HepG2 (cell line): Measurements from ENCODE around the gene KIF2C. TPM values are rescaled to one million over a fixed set of nuclear protein-coding genes. Genes with fewer than 3 reads are reported as not detected.

Experiments
- CEBPG ChIP-seq: IDR thresholded peaks from 2 replicates; pipeline ENCODE4 v1.6.1; 2016
- FLYWCH1 ChIP-seq: sonication (generic); formaldehyde crosslinking; IDR thresholded peaks from 2 replicates; pipeline ENCODE4 v1.8.1; 2023; ENCODE audit warnings: mild to moderate bottlenecking, missing genetic modification reagents
- FOSL1 ChIP-seq: sonication (generic); formaldehyde crosslinking; IDR thresholded peaks from 2 replicates; pipeline ENCODE4 v1.9.0; 2021; ENCODE audit warnings: missing genetic modification reagents, borderline replicate concordance
- FOXA1 ChIP-seq, 2 experiments: fragments of 450-650 bp in 1 of 2; sonication (generic) in 1 of 2; formaldehyde crosslinking in 1 of 2; IDR thresholded peaks; 2 replicates each; pipeline versions ENCODE4 v1.4.0 to v1.6.1; 2016 to 2020; ENCODE audit warnings: missing genetic modification reagents in 1 of 2
- HMG20A ChIP-seq: IDR thresholded peaks from 2 replicates; pipeline ENCODE4 v1.6.1; 2016; ENCODE audit warnings: borderline replicate concordance
- HOMEZ ChIP-seq: IDR thresholded peaks from 2 replicates; pipeline ENCODE4 v1.6.1; 2016; ENCODE audit warnings: low read depth
- MIER2 ChIP-seq: IDR thresholded peaks from 2 replicates; pipeline ENCODE4 v1.6.1; 2016; ENCODE audit warnings: missing biosample characterization, missing genetic modification reagents
- MIXL1 ChIP-seq: IDR thresholded peaks from 2 replicates; pipeline ENCODE4 v1.6.1; 2016
- PAF1 ChIP-seq: IDR thresholded peaks from 2 replicates; pipeline ENCODE4 v1.6.1; 2016; ENCODE audit warnings: missing genetic modification reagents, missing compliant biosample characterization
- PCBP1 ChIP-seq: fragments of 200-400 bp; formaldehyde crosslinking; IDR thresholded peaks from 2 replicates; pipeline ENCODE4 v1.6.1; 2017; ENCODE audit warnings: mild to moderate bottlenecking, low read depth, low read length, borderline replicate concordance
- RAD21 ChIP-seq: fragments of 450-650 bp; formaldehyde crosslinking; IDR thresholded peaks from 2 replicates; pipeline ENCODE4 v1.5.0; 2020; ENCODE audit warnings: mild to moderate bottlenecking
- SATB2 ChIP-seq: sonication (generic); formaldehyde crosslinking; IDR thresholded peaks from 2 replicates; pipeline ENCODE4 v1.5.0; 2020; ENCODE audit warnings: missing genetic modification reagents
- TAF1 ChIP-seq: sonication (generic); formaldehyde crosslinking; IDR thresholded peaks from 2 replicates; pipeline ENCODE4 v1.4.0; 2020; ENCODE audit warnings: missing genetic modification reagents
- ZFX ChIP-seq: sonication (generic); formaldehyde crosslinking; IDR thresholded peaks from 2 replicates; pipeline ENCODE4 v1.4.0; 2020; ENCODE audit warnings: mild to moderate bottlenecking, low read depth, missing genetic modification reagents, moderate library complexity
- ZFY ChIP-seq: sonication (generic); formaldehyde crosslinking; IDR thresholded peaks from 2 replicates; pipeline ENCODE4 v1.4.0; 2020; ENCODE audit warnings: missing genetic modification reagents
- ZNF121 ChIP-seq: sonication (generic); formaldehyde crosslinking; IDR thresholded peaks from 2 replicates; pipeline ENCODE4 v1.5.0; 2020; ENCODE audit warnings: mild to moderate bottlenecking, missing genetic modification reagents
- ZNF136 ChIP-seq: sonication (generic); formaldehyde crosslinking; IDR thresholded peaks from 2 replicates; pipeline ENCODE4 v1.8.1; 2022; ENCODE audit warnings: low read depth, mild to moderate bottlenecking, moderate library complexity, missing genetic modification reagents
- ZNF343 ChIP-seq: sonication (generic); formaldehyde crosslinking; IDR thresholded peaks from 2 replicates; pipeline ENCODE4 v1.4.0; 2020; ENCODE audit warnings: mild to moderate bottlenecking, missing genetic modification reagents
- ZNF496 ChIP-seq: sonication (generic); formaldehyde crosslinking; IDR thresholded peaks from 2 replicates; pipeline ENCODE4 v1.8.1; 2023; ENCODE audit warnings: mild to moderate bottlenecking, moderate library complexity, missing genetic modification reagents; ENCODE audit not compliant: insufficient replicate concordance
- ZNF570 ChIP-seq: sonication (generic); formaldehyde crosslinking; IDR thresholded peaks from 2 replicates; pipeline ENCODE4 v1.4.0; 2020; ENCODE audit warnings: mild to moderate bottlenecking, missing genetic modification reagents, borderline replicate concordance
- ZNF619 ChIP-seq: sonication (generic); formaldehyde crosslinking; IDR thresholded peaks from 2 replicates; pipeline ENCODE4 v1.4.0; 2020; ENCODE audit warnings: mild to moderate bottlenecking, missing genetic modification reagents
- ZNF749 ChIP-seq: sonication (generic); formaldehyde crosslinking; IDR thresholded peaks from 2 replicates; pipeline ENCODE4 v1.8.0; 2022; ENCODE audit warnings: mild to moderate bottlenecking, missing genetic modification reagents, moderate library complexity, borderline replicate concordance
- ZSCAN31 ChIP-seq: sonication (generic); formaldehyde crosslinking; IDR thresholded peaks from 2 replicates; pipeline ENCODE4 v1.5.0; 2020; ENCODE audit warnings: low read depth, mild to moderate bottlenecking, missing genetic modification reagents
- polyA plus RNA-seq, 8 experiments: library from polyadenylated mRNA; depleted of rRNA in 3 of 8; stranded (reverse) in 7 of 8; unstranded in 1 of 8; fragments of >200 nt; fragmentation: Illumina TruSeq in 4 of 8; extraction: Trizol in 4 of 8; gene quantifications; 2 replicates each; pipeline versions ENCODE4 v1.2.1 to v1.2.3, GENCODE V29; 2011 to 2016; ENCODE audit warnings: low read depth in 4 of 8, missing spikeins in 1 of 8, mixed read lengths in 1 of 8; ENCODE audit not compliant: insufficient read depth in 1 of 8
- total RNA-seq, 5 experiments: library from RNA; depleted of rRNA; stranded (reverse); fragments of >200 nt; fragmentation: Illumina TruSeq; extraction: Trizol; gene quantifications; 2 replicates each; pipeline ENCODE4 v1.2.3, GENCODE V29; 2016; ENCODE audit warnings: low read depth in 1 of 5
- TF ChIP-seq, protein P1 (sequence below): sonication (generic); formaldehyde crosslinking; IDR thresholded peaks from 2 replicates; pipeline ENCODE4 v1.4.0; 2020; ENCODE audit warnings: missing genetic modification reagents

KIF2C gene
- total and polyA plus RNA-seq, 2 of the 13 experiments (the other 11 are each of a cell fraction or from before 2014, with no cell fraction given), result 29.7 to 53.7 TPM

GRCh38 chr1:44739307-44740178 lies at the start of gene KIF2C (continued):
- TF ChIP-seq CEBPG (no peak), ZNF570 (CRISPR knock-in tag) (no peak), ZSCAN31 (CRISPR knock-in tag) (peak; percentile 77; the same call in 1 of the 2 replicates), ZNF136 (CRISPR knock-in tag) (0 out of 2 replicates have a peak, but pooled peaks have one; percentile 18), RAD21 (CRISPR knock-in tag) (no peak), ZNF496 (CRISPR knock-in tag) (no peak), PCBP1 (no peak), ZFY (peak; percentile 32), FOXA1 (IDR thresholded peaks at IDR 0.05) (no peak), FOXA1 (CRISPR knock-in tag; IDR thresholded peaks at IDR 0.05) (0 out of 2 replicates have a peak, but pooled peaks have one; percentile 4), PAF1 (CRISPR knock-in tag) (no peak), ZNF343 (CRISPR knock-in tag) (no peak), ZNF619 (CRISPR knock-in tag) (0 out of 2 replicates have a peak, but pooled peaks have one; percentile 51), MIXL1 (CRISPR knock-in tag) (peak; percentile 42; the same call in 1 of the 2 replicates), ZNF121 (CRISPR knock-in tag) (no peak), FOSL1 (no peak), MIER2 (0 out of 2 replicates have a peak, but pooled peaks have one; percentile 37), SATB2 (CRISPR knock-in tag) (no peak), HMG20A (CRISPR knock-in tag) (no peak), HOMEZ (CRISPR knock-in tag) (peak; percentile 81), ZNF749 (CRISPR knock-in tag) (no peak; the same call in 1 of the 2 replicates), ZFX (CRISPR knock-in tag) (peak; percentile 39), FLYWCH1 (CRISPR knock-in tag) (no peak), TAF1 (CRISPR knock-in tag) (peak; percentile 80)
- TF ChIP-seq, protein P1, sequence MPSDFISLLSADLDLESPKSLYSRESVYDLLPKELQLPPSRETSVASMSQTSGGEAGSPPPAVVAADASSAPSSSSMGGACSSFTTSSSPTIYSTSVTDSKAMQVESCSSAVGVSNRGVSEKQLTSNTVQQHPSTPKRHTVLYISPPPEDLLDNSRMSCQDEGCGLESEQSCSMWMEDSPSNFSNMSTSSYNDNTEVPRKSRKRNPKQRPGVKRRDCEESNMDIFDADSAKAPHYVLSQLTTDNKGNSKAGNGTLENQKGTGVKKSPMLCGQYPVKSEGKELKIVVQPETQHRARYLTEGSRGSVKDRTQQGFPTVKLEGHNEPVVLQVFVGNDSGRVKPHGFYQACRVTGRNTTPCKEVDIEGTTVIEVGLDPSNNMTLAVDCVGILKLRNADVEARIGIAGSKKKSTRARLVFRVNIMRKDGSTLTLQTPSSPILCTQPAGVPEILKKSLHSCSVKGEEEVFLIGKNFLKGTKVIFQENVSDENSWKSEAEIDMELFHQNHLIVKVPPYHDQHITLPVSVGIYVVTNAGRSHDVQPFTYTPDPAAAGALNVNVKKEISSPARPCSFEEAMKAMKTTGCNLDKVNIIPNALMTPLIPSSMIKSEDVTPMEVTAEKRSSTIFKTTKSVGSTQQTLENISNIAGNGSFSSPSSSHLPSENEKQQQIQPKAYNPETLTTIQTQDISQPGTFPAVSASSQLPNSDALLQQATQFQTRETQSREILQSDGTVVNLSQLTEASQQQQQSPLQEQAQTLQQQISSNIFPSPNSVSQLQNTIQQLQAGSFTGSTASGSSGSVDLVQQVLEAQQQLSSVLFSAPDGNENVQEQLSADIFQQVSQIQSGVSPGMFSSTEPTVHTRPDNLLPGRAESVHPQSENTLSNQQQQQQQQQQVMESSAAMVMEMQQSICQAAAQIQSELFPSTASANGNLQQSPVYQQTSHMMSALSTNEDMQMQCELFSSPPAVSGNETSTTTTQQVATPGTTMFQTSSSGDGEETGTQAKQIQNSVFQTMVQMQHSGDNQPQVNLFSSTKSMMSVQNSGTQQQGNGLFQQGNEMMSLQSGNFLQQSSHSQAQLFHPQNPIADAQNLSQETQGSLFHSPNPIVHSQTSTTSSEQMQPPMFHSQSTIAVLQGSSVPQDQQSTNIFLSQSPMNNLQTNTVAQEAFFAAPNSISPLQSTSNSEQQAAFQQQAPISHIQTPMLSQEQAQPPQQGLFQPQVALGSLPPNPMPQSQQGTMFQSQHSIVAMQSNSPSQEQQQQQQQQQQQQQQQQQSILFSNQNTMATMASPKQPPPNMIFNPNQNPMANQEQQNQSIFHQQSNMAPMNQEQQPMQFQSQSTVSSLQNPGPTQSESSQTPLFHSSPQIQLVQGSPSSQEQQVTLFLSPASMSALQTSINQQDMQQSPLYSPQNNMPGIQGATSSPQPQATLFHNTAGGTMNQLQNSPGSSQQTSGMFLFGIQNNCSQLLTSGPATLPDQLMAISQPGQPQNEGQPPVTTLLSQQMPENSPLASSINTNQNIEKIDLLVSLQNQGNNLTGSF (CRISPR knock-in tag), result 0 out of 2 replicates have a peak, but pooled peaks have one; percentile 10
